AG09309 (cell line): Measurements from ENCODE around the gene RBFOX2.

ENCODE experiments used
- DNase-seq: peaks from one replicate; pipeline ENCODE4 v3.0.0-alpha.2; 2010; ENCODE audit warnings: low read depth
- H3K4me3 ChIP-seq: 2 replicates; pipeline ENCODE4 v1.5.1; 2011; ENCODE audit warnings: mild to moderate bottlenecking, low read depth, low read length, moderate library complexity; ENCODE audit not compliant: control insufficient read depth
- CTCF ChIP-seq: IDR thresholded peaks from 2 replicates; pipeline ENCODE4 v1.5.1; 2011; ENCODE audit warnings: mild to moderate bottlenecking, low read depth, low read length, inconsistent platforms; ENCODE audit not compliant: insufficient read depth, control insufficient read depth; ENCODE audit errors: missing control alignments

The RBFOX2 gene

GRCh38 chr22:35732116-35732515, 296.5 kb downstream of the RBFOX2 start:
- H3K4me3 ChIP-seq, result no peak overlapping the region
- no peak for TF ChIP-seq CTCF

GRCh38 chr22:35731321-35731720, 297.3 kb downstream of the RBFOX2 start:
- DNase-seq, result no peak
- no peak for TF ChIP-seq CTCF
- no peak overlapping the region for H3K4me3 ChIP-seq

More at GRCh38 chr22:35732116-35732515, 296.5 kb downstream of the RBFOX2 start:
- no peak for DNase-seq

GRCh38 chr22:35729309-35729698, 299.3 kb downstream of the RBFOX2 start:
- no peak for TF ChIP-seq CTCF
- no peak for DNase-seq
- H3K4me3 ChIP-seq, result no peak overlapping the region

- H3K4me3 ChIP-seq, result no peak overlapping the region
- no peak for TF ChIP-seq CTCF
- no peak for DNase-seq
Observed at GRCh38 chr22:35728639-35729308, 299.9 kb downstream of the RBFOX2 start.

- H3K4me3 ChIP-seq, result no peak overlapping the region
- no peak for TF ChIP-seq CTCF
- DNase-seq, result no peak
Observed at GRCh38 chr22:35727436-35727835, 301.2 kb downstream of the RBFOX2 start.

GRCh38 chr22:35726933-35727332, 301.7 kb downstream of the RBFOX2 start:
- H3K4me3 ChIP-seq, result no peak overlapping the region
- no peak for DNase-seq
- no peak for TF ChIP-seq CTCF
